WI38 (cell line): ENCODE measurements around the gene RNASE7.

Experiments
- H3K4me3 ChIP-seq: 2 replicates; pipeline ENCODE4 v1.5.1; 2011; ENCODE audit warnings: low read depth, mild to moderate bottlenecking, control low read depth, low read length
- CTCF ChIP-seq: IDR thresholded peaks from 2 replicates; pipeline ENCODE4 v1.5.1; 2012; ENCODE audit warnings: low read depth, mild to moderate bottlenecking, control low read depth, low read length

The RNASE7 gene

DNA sequence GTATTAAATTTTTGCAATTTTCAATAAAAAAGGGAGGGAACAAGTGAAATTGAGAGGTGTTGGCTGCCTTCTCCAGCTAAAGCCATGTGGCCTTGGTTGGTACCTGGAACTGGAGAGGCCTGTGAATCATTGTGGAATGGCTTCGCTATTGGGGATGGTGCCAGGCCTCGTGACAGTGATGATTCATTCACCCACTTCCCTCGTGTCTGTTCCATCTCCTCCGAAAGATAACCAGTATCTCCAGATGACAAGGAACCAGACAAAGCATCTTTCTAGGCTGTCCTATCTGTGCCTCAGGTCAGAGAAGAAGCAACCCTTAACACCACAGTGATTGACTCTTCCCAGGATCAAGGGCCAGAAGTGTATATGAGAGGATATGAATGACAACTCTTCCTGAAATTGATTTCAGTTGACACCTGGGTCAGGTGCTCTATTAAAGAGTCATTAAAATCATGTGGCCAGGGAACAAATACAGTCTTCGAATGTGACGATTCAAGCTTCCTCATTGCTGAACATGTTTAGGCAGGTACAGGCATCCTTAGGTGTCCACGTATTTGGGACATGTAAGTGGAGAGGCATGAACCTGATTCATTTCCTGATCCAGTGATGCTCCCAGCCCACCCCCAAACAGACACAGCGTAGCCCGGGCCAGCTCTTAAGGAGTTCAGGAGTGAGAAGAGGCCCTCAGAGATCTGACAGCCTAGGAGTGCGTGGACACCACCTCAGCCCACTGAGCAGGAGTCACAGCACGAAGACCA is at the start of gene RNASE7:
TSS of gene RNASE7 (plus strand) at position 687 of the 758 bp plus-strand sequence. CDS start 631 bp downstream, outside the sequence.
- no peak for TF ChIP-seq CTCF
- no peak within 1 kb of the TSS for H3K4me3 ChIP-seq

DNA sequence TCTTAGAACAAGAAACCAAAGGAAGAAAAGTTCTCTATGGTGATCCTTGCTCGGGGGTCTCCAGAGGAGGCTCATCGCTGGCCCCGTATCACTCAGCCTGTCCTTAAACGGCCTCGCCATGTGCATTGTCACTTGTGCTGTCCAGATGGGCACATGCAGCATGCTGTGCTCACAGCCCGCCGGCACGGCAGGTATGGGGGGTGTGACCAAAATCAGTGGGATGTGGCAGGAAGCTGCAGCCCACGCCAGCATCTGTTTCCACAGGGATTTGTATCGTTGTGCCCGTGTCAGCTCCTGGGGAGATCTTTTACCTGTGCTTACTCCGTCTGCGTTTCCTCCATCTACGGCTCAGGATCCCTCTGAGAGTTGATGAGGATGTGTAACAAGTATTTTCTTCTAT is 45.6 kb upstream of the RNASE7 start:
- H3K4me3 ChIP-seq: no peak overlapping the region
- no peak for TF ChIP-seq CTCF

DNA sequence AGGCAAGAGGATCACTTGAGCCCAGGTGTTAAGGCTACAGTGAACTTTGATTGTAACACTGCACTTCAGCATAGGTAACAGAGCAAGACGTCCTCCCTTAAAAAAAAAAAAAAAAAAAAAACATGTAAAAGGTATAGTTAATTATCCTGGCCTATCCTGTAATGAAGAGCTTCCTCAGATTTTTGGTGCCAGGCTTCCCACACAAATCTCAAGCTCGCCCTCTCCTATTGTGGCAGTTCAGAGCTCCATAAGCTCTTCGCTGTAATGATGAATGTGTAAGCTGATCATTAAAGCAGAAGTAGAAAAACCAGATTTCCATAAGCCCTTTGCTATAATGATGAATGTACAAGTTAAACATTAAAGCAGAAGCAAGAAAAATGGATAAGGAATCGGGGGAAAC is 45.0 kb upstream of the RNASE7 start:
- TF ChIP-seq CTCF: no peak
- no peak overlapping the region for H3K4me3 ChIP-seq

GRCh38 chr14:20997564-20997963 is 44.6 kb upstream of the RNASE7 start:
- H3K4me3 ChIP-seq: no peak overlapping the region
- no peak for TF ChIP-seq CTCF

GRCh38 chr14:20998139-20998538 is 44.0 kb upstream of the RNASE7 start:
- TF ChIP-seq CTCF: no peak
- no peak overlapping the region for H3K4me3 ChIP-seq

DNA sequence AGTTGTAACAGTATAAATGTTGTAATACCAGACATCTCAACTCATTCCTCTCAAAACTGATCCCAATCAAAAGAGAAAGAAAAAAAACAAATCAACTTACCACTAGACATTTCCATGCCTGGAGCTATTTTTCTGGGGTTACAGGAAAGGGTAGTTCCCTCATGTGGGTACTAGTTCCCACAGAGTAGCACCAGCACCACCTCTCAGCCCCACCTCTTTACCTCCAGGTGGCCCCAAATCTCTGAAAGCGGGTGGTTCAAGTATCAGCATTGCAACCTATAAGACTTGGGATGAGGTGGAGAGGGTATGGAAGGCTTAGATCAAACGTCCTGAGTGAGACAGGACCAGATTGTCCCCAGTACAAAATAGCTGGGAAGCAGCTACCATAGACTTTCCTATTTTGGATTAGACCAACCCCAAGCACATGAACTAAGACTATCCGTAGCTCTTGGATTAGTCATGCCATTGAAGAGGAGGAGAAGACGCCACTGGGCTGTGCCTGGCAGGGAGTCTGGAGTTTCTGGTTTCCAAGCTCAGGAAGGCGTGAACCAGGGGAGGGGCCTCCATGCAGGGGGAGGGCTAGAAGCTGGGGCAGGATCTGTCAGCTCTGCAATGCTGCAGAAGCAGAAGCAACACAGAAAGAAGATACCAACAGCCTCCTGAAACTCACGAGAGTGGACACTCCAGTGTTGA is 43.3 kb upstream of the RNASE7 start, which contains the start of gene SLC39A2:
TSS of gene SLC39A2 (plus strand) at position 620 of the 693 bp plus-strand sequence. CDS start 154 bp downstream, outside the sequence.
- TF ChIP-seq CTCF: no peak
- no peak within 1 kb of the TSS for H3K4me3 ChIP-seq

DNA sequence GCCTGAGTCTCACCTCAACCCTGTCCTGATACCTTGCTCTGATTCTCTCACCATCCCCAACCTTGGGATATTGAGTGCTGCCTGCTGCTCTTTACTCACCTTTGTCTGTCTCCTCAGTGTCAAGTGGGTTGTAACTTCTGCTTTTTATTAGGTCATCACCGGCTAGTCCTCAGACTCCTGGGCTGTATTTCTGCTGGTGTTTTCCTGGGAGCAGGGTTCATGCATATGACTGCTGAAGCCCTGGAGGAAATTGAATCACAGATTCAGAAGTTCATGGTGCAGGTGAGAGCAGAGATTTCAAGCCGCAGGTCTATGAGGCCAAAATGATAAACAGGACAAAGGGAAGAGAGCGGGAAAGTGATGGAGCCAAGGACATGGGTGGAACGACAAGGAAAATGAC is 42.6 kb upstream of the RNASE7 start:
- H3K4me3 ChIP-seq: no peak overlapping the region
- no peak for TF ChIP-seq CTCF
